ENCODE results near the gene GARIN6. TPM values are rescaled to one million over a fixed set of nuclear protein-coding genes. Genes with fewer than 3 reads are reported as not detected.

The GARIN6 gene
- not detected for total RNA-seq

DNA sequence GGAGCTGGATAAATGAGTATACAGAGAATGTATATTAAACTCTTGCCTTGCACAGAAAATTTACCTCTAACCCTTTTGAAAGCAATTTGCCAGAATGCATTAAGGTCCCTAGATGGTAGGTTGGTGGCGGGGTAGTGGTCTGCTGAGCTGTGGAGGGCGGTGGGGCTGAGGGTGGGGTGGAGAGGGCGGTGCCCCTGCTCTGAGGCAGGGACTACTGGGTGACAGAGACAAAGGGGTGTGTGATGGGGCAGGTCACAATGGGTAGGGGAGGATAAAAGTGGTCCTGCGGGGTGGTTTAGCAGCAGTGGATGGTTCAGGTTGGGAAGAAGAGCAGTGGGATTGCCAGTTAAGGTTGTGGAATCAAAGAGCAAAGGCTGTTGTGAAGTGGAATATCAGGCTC is at the start of gene GARIN6:
GARIN6 (plus strand) TSS at position 301 of the 400 bp plus-strand sequence. CDS start 422 bp downstream, outside the sequence.
- ATAC-seq: no peak
- no peak within 1 kb of the TSS for H3K27ac ChIP-seq
- WGBS, 2 donors (ENCODE audit: low coverage in 1 of 2): 100% methylated on average over 1 to 3 of the region's 4 CpGs
- H3K4me3 ChIP-seq: no peak within 1 kb of the TSS
- H3K4me1 ChIP-seq: no peaks in the 10 kb centered on the region
- H3K27me3 ChIP-seq: no peaks in the 10 kb centered on the region
- H3K9me3 ChIP-seq: no peaks in the 10 kb centered on the region
- TF ChIP-seq POLR2AphosphoS5 (IDR thresholded peaks at IDR 0.05) (no peak), POLR2A (IDR thresholded peaks at IDR 0.05) (no peak), EP300 (IDR thresholded peaks at IDR 0.05) (no peak)
- TF ChIP-seq, protein P1, sequence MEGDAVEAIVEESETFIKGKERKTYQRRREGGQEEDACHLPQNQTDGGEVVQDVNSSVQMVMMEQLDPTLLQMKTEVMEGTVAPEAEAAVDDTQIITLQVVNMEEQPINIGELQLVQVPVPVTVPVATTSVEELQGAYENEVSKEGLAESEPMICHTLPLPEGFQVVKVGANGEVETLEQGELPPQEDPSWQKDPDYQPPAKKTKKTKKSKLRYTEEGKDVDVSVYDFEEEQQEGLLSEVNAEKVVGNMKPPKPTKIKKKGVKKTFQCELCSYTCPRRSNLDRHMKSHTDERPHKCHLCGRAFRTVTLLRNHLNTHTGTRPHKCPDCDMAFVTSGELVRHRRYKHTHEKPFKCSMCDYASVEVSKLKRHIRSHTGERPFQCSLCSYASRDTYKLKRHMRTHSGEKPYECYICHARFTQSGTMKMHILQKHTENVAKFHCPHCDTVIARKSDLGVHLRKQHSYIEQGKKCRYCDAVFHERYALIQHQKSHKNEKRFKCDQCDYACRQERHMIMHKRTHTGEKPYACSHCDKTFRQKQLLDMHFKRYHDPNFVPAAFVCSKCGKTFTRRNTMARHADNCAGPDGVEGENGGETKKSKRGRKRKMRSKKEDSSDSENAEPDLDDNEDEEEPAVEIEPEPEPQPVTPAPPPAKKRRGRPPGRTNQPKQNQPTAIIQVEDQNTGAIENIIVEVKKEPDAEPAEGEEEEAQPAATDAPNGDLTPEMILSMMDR (IDR thresholded peaks at IDR 0.05): no peak
- H3K36me3 ChIP-seq: peaks cover 0 to 15% of the 10 kb centered on the region in 2 donors

DNA sequence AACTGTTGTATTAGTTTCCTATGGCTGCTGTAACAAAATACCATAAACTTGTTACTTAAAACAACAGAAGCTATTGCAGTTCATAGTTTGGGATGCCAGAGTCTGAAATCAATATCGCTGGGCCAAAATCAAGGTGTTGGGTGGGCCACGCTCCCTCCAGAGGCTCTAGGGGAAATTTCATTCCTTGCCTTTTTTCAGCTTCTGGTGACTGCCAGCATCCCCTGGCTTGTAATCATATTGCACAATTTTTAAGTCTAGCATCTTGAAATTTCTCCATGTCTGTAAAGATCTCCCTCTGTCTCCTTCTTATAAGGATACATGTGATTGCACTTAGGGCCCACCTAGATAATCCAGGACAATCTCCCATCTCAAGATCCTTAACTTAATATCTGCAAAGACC is 48.8 kb upstream of the GARIN6 start:
- TF ChIP-seq POLR2A (IDR thresholded peaks at IDR 0.05) (no peak), EP300 (IDR thresholded peaks at IDR 0.05) (no peak), POLR2AphosphoS5 (IDR thresholded peaks at IDR 0.05) (no peak)
- TF ChIP-seq, protein P1 (IDR thresholded peaks at IDR 0.05): no peak
- Histone ChIP-seq H3K4me3 (no peak overlapping the region), H3K4me1 (no peaks in the 10 kb centered on the region), H3K9me3 (no peaks in the 10 kb centered on the region), H3K36me3 (no peaks in the 10 kb centered on the region), H3K27me3 (no peaks in the 10 kb centered on the region), H3K27ac (no peak overlapping the region)
- WGBS, 2 donors (ENCODE audit: low coverage in 1 of 2): 79 to 94% methylated on average over 2 of the region's 2 CpGs
- no peak for ATAC-seq

DNA sequence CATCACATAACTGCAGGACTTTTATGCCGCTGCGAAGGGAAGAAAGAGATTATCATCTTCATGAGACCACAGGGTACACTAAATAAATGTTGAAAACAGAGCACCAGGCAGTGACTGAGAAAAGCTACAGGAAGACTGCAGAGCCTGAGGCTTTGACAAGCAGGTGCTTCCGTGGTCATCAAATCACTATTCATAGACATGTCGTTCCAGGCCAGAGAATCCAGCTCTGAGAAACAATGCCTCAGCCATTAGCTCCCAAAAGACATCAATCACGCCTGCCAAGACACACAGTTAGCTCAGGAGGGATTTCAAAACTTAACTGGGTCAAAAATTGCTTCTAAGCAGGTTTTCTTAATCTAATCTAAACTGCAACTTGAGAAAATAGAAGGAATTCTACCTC is 47.2 kb upstream of the GARIN6 start:
- Histone ChIP-seq H3K36me3 (no peaks in the 10 kb centered on the region), H3K27me3 (no peaks in the 10 kb centered on the region), H3K4me3 (no peak overlapping the region), H3K4me1 (no peaks in the 10 kb centered on the region), H3K9me3 (no peaks in the 10 kb centered on the region), H3K27ac (no peak overlapping the region)
- TF ChIP-seq POLR2A (IDR thresholded peaks at IDR 0.05) (no peak), POLR2AphosphoS5 (IDR thresholded peaks at IDR 0.05) (no peak), EP300 (IDR thresholded peaks at IDR 0.05) (no peak)
- TF ChIP-seq, protein P1 (IDR thresholded peaks at IDR 0.05): no peak
- 29 to 67% methylated on average over 3 to 5 of the region's 5 CpGs for WGBS, 2 donors (ENCODE audit: low coverage in 1 of 2)
- ATAC-seq: no peak

DNA sequence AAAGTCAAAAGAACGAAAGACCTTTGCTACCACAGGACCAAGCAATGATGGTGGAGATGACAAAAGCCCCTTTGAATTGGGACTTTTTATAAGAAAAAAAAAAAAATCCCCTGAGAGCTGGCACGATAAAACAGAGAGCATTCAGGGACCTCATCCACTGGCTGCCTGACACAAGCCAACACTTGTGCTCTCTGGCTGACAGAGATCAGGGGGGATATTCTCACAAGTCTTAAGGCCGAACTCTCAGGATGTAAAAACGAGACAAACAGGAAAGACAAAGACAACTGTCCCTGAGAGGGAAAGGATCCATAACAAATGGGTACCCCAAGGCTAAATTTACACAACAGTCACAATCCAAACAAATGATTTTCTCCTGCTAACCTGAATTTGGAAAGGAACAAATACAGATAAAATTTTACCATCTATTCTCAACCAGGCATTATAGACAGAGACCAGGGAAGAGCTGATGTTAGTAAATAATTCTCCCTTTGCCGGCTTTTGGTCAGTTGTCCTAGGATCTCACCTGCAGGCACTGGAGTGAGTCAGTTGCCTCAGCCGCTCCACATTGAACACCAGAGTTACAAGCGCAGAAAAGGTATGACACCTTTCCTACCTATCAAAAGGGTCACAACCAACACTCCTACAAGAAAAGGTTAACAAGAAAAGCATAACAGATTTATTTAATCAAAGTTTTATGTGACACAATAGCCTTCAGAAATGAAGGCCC is 37.9 kb upstream of the GARIN6 start:
- ATAC-seq: no peak
- Histone ChIP-seq H3K27ac (no peak overlapping the region), H3K4me1 (no peaks in the 10 kb centered on the region), H3K36me3 (no peaks in the 10 kb centered on the region), H3K4me3 (no peak overlapping the region), H3K9me3 (no peaks in the 10 kb centered on the region), H3K27me3 (no peaks in the 10 kb centered on the region)
- TF ChIP-seq, protein P1 (IDR thresholded peaks at IDR 0.05): no peak
- TF ChIP-seq POLR2AphosphoS5 (IDR thresholded peaks at IDR 0.05): no peak
- TF ChIP-seq EP300 (IDR thresholded peaks at IDR 0.05): no peak
- no peak for TF ChIP-seq POLR2A (IDR thresholded peaks at IDR 0.05)
- 70 to 72% methylated on average over 6 to 7 of the region's 7 CpGs for WGBS, 2 donors (ENCODE audit: low coverage in 1 of 2)

DNA sequence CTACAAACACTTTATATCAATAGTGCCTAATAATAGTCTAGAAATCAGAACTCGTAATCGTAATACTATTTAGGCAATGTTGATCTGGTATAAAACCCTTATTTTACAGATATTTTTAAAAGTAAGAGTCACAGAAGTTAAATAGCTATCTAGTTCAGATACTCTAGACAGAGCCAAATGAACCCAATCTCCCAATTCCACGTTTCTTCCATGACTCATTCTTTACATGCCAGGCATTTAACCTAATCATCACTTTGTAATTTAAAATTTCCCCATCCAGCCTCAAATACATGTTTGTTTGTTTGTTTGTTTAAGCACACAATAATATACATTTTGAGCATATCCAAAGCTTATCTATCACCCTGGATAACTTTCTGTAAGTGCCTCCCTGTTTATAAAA is 36.4 kb upstream of the GARIN6 start:
- 58 to 72% methylated on average over 3 of the region's 3 CpGs for WGBS, 2 donors (ENCODE audit: low coverage in 1 of 2)
- no peaks in the 10 kb centered on the region for H3K27me3 ChIP-seq
- no peaks in the 10 kb centered on the region for H3K9me3 ChIP-seq
- no peak for TF ChIP-seq POLR2A (IDR thresholded peaks at IDR 0.05)
- TF ChIP-seq, protein P1 (IDR thresholded peaks at IDR 0.05): no peak
- TF ChIP-seq POLR2AphosphoS5 (IDR thresholded peaks at IDR 0.05): no peak
- TF ChIP-seq EP300 (IDR thresholded peaks at IDR 0.05): no peak
- H3K4me1 ChIP-seq: no peaks in the 10 kb centered on the region
- no peak for ATAC-seq
- H3K27ac ChIP-seq: no peak overlapping the region
- no peak overlapping the region for H3K4me3 ChIP-seq
- no peaks in the 10 kb centered on the region for H3K36me3 ChIP-seq
